Glutamatergic neuron (in vitro differentiated cells): ENCODE measurements around the gene IVNS1ABP. TPM values are rescaled to one million over a fixed set of nuclear protein-coding genes. Genes with fewer than 3 reads are reported as not detected.

Experiments used
- DNase-seq: peaks from one replicate; pipeline ENCODE4 v3.0.0; 2022
- H3K27ac Mint-ChIP-seq: one replicate; pipeline ENCODE4 v1.8.0; 2020; ENCODE audit warnings: mild to moderate bottlenecking, mixed read lengths, inconsistent platforms; ENCODE audit not compliant: unreplicated experiment
- H3K27me3 Mint-ChIP-seq: one replicate; pipeline ENCODE4 v1.8.0; 2020; ENCODE audit warnings: mild to moderate bottlenecking, moderate library complexity, mixed read lengths, inconsistent platforms; ENCODE audit not compliant: unreplicated experiment
- H3K36me3 Mint-ChIP-seq: one replicate; pipeline ENCODE4 v1.8.0; 2020; ENCODE audit warnings: mild to moderate bottlenecking, mixed read lengths, inconsistent platforms; ENCODE audit not compliant: unreplicated experiment
- H3K4me1 Mint-ChIP-seq: one replicate; pipeline ENCODE4 v1.8.0; 2020; ENCODE audit warnings: mild to moderate bottlenecking, low read depth, mixed read lengths, inconsistent platforms; ENCODE audit not compliant: unreplicated experiment
- H3K4me3 Mint-ChIP-seq: one replicate; pipeline ENCODE4 v1.8.0; 2020; ENCODE audit warnings: mild to moderate bottlenecking, mixed read lengths, inconsistent platforms; ENCODE audit not compliant: unreplicated experiment
- H3K9me3 Mint-ChIP-seq: one replicate; pipeline ENCODE4 v1.8.0; 2020; ENCODE audit warnings: mild to moderate bottlenecking, moderate library complexity, mixed read lengths, inconsistent platforms; ENCODE audit not compliant: unreplicated experiment
- total RNA-seq: library from RNA; stranded (reverse); fragmentation: NEBNext Ultra II Directional; extraction: Animal tissue kit (Norgen Biotek cat#: 25700); gene quantifications from one replicate; pipeline ENCODE4 v1.2.1, GENCODE V29; 2021; ENCODE audit not compliant: unreplicated experiment
- TF ChIP-seq, protein P1 (sequence below): fragments of 200-600 bp; sonication (generic); IDR thresholded peaks from one replicate; pipeline ENCODE4 v1.5.0; 2021; ENCODE audit not compliant: partially characterized antibody, unreplicated experiment

Gene IVNS1ABP
- total RNA-seq, 1 donor from 2014 or later, result 93.2 TPM

DNA sequence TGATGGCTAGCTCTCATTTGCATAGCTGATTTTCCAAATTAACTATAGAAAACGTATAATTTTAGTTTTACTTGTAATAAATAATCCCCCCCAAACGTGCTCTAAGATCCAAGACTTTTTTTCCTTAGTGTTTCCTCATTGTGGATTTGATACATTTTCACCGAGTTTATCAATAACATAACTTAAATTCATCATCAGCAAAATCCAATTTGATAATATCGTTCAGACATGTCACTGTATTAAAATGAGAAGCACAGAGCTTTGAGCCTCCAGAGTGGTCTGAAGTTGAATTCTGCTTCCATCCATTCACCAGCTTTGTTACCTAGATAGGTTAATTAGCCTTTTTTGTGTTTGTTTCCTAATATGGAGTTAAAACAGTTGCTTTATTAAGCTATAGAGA, 51.7 kb downstream of the IVNS1ABP start:
- H3K4me1 Mint-ChIP-seq, result no peaks in the 10 kb centered on the region
- no peak overlapping the region for H3K27ac Mint-ChIP-seq
- no peaks in the 10 kb centered on the region for H3K27me3 Mint-ChIP-seq
- H3K36me3 Mint-ChIP-seq, result no peaks in the 10 kb centered on the region
- no peaks in the 10 kb centered on the region for H3K9me3 Mint-ChIP-seq
- no peak for DNase-seq
- no peak overlapping the region for H3K4me3 Mint-ChIP-seq
- TF ChIP-seq, protein P1, sequence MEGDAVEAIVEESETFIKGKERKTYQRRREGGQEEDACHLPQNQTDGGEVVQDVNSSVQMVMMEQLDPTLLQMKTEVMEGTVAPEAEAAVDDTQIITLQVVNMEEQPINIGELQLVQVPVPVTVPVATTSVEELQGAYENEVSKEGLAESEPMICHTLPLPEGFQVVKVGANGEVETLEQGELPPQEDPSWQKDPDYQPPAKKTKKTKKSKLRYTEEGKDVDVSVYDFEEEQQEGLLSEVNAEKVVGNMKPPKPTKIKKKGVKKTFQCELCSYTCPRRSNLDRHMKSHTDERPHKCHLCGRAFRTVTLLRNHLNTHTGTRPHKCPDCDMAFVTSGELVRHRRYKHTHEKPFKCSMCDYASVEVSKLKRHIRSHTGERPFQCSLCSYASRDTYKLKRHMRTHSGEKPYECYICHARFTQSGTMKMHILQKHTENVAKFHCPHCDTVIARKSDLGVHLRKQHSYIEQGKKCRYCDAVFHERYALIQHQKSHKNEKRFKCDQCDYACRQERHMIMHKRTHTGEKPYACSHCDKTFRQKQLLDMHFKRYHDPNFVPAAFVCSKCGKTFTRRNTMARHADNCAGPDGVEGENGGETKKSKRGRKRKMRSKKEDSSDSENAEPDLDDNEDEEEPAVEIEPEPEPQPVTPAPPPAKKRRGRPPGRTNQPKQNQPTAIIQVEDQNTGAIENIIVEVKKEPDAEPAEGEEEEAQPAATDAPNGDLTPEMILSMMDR, result no peak

DNA sequence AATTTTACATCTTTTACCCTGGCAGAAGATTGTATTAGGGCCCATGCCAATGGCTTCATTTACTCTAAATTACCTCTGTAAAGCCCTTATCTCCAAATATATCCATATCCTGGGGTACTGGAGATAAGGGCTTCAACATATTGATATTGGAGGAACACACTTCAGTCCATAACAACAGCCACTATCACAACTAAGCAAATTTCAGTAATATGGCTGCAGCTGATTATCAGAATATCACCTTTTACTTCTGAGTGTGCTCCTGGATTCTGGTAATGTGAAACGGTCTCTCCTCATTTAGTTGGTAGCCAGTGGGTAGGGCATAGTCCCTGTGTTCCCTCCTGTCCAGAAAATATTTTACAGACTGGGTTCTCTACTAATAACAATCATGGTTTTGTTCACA, 53.3 kb downstream of the IVNS1ABP start:
- H3K27ac Mint-ChIP-seq, result no peak overlapping the region
- no peak overlapping the region for H3K4me3 Mint-ChIP-seq
- DNase-seq, result no peak
- H3K36me3 Mint-ChIP-seq, result no peaks in the 10 kb centered on the region
- no peaks in the 10 kb centered on the region for H3K27me3 Mint-ChIP-seq
- no peaks in the 10 kb centered on the region for H3K4me1 Mint-ChIP-seq
- TF ChIP-seq, protein P1, result no peak
- H3K9me3 Mint-ChIP-seq, result no peaks in the 10 kb centered on the region

DNA sequence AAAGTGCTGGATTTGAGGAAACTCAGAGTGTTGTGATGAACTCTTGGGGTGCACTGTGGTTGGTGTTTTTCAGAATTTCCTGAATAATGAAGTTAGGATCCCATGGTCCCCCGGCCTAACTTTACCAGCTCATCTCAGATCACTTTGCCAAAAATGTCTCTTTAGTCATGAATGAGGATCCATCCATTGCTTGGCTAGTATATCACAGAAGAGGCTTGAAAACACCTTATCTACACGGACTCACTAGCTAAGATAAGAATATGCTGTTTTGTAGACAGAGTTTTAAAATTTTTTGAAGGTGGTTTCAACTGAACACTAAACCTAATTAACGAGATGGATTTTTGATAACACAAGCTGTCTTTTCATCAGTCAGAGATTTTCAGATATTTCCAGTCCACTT, 53.8 kb downstream of the IVNS1ABP start:
- H3K4me1 Mint-ChIP-seq, result no peaks in the 10 kb centered on the region
- DNase-seq, result no peak
- H3K27me3 Mint-ChIP-seq, result no peaks in the 10 kb centered on the region
- H3K4me3 Mint-ChIP-seq, result no peak overlapping the region
- no peak overlapping the region for H3K27ac Mint-ChIP-seq
- no peaks in the 10 kb centered on the region for H3K9me3 Mint-ChIP-seq
- TF ChIP-seq, protein P1, result no peak
- H3K36me3 Mint-ChIP-seq, result no peaks in the 10 kb centered on the region

DNA sequence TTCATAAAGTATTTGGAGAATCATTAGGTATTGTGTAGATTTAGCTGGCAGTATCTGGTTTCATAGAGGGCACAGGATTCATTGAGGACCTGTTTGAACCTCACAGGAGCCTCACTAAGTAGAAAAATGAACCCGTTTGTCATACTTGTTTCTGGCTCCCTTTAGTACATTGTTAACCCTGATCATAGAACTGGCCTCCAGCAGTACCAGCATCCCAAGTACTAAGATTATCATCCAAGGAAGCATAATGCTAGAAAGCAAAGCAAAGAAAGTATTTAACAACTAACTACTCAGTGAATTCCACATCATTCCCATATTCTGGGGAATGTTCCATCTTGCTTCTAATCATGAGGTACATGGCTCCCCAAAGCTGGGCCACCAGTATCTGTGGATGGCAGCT, 54.9 kb downstream of the IVNS1ABP start:
- H3K27ac Mint-ChIP-seq, result no peak overlapping the region
- H3K9me3 Mint-ChIP-seq, result no peaks in the 10 kb centered on the region
- H3K4me3 Mint-ChIP-seq, result no peak overlapping the region
- no peaks in the 10 kb centered on the region for H3K4me1 Mint-ChIP-seq
- H3K36me3 Mint-ChIP-seq, result no peaks in the 10 kb centered on the region
- no peak for DNase-seq
- H3K27me3 Mint-ChIP-seq, result no peaks in the 10 kb centered on the region
- TF ChIP-seq, protein P1, result no peak

DNA sequence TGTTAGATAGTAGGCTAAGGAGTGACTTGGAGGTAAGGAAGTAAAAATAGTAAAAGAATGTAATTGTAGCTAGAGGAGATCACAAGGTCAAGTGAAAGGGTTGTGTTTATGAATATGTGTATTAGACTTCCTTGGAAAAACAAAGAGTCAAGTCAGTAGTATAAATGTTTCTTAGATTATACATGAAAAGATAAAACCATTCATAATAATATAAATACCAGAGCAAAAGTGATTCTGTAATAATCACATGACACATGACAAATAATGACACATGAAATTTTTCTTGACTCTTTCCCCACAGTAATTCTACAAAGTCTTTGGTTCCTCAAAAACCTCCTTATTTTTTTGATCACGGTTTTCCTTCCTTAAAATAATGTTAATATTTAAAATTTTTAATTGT, 56.4 kb downstream of the IVNS1ABP start:
- no peak for DNase-seq
- no peak overlapping the region for H3K4me3 Mint-ChIP-seq
- TF ChIP-seq, protein P1, result no peak
- H3K4me1 Mint-ChIP-seq, result no peaks in the 10 kb centered on the region
- H3K27me3 Mint-ChIP-seq, result no peaks in the 10 kb centered on the region
- H3K36me3 Mint-ChIP-seq, result no peaks in the 10 kb centered on the region
- no peaks in the 10 kb centered on the region for H3K9me3 Mint-ChIP-seq
- no peak overlapping the region for H3K27ac Mint-ChIP-seq
